Measurements from ENCODE around the gene FGD2. TPM values are rescaled to one million over a fixed set of nuclear protein-coding genes. Genes with fewer than 3 reads are reported as not detected.

Gene FGD2
- total RNA-seq, 2 donors from 2014 or later, result not detected

- H3K9me3 Mint-ChIP-seq, result no peaks in the 10 kb centered on the region
- no peaks in the 10 kb centered on the region for H3K36me3 ChIP-seq (ENCODE audit: control insufficient read depth, insufficient read depth, low read length)
- 73 to 83% methylated on average over 3 of the region's 3 CpGs for WGBS, 2 experiments (ENCODE audit: insufficient coverage in 1 of 2, insufficient read length in 1 of 2)
- peaks cover 4% of the 10 kb centered on the region for H3K4me1 Mint-ChIP-seq
- H3K27ac ChIP-seq (ENCODE audit: low read depth, low read length), result no peak overlapping the region
- H3K4me3 ChIP-seq (ENCODE audit: low read length), result no peak overlapping the region
- no peaks in the 10 kb centered on the region for H3K9me3 ChIP-seq (ENCODE audit: control insufficient read depth, low read length)
- no peak for DNase-seq
- H3K4me1 ChIP-seq (ENCODE audit: control insufficient read depth, insufficient read depth, low read length), result peaks cover 3% of the 10 kb centered on the region
- H3K4me3 Mint-ChIP-seq, result no peak overlapping the region
- H3K9ac ChIP-seq (ENCODE audit: extremely low read depth, low read length, poor library complexity, severe bottlenecking), result no peak overlapping the region
- no peaks in the 10 kb centered on the region for H3K36me3 Mint-ChIP-seq (ENCODE audit: low read depth)
- no peak overlapping the region for H3K27ac Mint-ChIP-seq
- TF ChIP-seq, protein P1, sequence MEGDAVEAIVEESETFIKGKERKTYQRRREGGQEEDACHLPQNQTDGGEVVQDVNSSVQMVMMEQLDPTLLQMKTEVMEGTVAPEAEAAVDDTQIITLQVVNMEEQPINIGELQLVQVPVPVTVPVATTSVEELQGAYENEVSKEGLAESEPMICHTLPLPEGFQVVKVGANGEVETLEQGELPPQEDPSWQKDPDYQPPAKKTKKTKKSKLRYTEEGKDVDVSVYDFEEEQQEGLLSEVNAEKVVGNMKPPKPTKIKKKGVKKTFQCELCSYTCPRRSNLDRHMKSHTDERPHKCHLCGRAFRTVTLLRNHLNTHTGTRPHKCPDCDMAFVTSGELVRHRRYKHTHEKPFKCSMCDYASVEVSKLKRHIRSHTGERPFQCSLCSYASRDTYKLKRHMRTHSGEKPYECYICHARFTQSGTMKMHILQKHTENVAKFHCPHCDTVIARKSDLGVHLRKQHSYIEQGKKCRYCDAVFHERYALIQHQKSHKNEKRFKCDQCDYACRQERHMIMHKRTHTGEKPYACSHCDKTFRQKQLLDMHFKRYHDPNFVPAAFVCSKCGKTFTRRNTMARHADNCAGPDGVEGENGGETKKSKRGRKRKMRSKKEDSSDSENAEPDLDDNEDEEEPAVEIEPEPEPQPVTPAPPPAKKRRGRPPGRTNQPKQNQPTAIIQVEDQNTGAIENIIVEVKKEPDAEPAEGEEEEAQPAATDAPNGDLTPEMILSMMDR (conservative IDR thresholded peaks at IDR 0.05), result no peak
- H3K27me3 ChIP-seq (ENCODE audit: control insufficient read depth, insufficient read depth, low read length, poor library complexity, severe bottlenecking), result no peaks in the 10 kb centered on the region
- no peaks in the 10 kb centered on the region for H3K27me3 Mint-ChIP-seq (ENCODE audit: insufficient read depth)
Measured at GRCh38 chr6:37048403-37048850, 43.0 kb downstream of the FGD2 start.

DNA sequence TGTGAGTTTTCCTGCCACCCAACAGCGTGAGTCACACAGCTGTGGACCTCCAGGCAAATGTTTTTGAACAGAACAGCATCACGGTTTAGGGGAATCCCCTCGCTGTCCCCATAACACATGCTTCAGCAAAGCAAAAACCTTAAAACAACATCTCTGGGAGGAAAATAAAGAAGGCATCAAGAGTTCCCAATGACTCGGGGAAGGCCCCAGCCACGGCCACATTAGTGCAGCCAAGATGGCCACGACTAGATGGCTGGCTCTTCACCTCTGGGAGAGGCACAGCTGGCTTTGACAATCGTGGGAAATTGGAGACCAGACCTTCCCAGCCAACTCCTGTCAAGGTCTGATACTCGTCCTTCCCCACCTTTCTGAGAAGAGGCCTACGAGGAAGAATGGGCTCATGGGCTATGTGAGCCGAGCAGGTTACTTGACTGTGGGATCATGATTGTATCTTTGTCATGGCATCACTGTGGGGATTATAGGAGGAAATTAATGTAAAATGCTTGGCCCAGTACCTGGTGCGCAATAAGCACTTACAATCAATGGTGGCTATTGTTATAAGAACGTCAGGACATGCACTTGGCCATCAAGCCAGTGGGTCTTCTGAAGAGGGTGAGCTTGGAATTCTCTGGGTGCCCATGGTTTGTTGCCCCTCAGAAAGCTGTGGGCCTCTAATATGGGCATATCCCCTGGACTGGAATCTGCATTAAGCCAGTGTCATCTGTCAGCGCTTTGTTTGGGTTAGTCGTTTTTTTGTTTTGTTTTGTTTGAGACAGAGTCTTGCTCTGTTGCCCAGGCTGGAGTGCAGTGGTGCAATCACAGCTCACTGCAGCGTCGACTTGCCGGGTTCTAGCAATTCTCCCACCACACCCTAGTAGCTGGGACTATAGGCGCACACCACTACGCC lies 43.6 kb downstream of the FGD2 start:
- Mint-ChIP-seq H3K9me3 (no peaks in the 10 kb centered on the region), H3K4me1 (peaks cover 4% of the 10 kb centered on the region), H3K27me3 (ENCODE audit: insufficient read depth) (no peaks in the 10 kb centered on the region), H3K27ac (no peak overlapping the region), H3K36me3 (ENCODE audit: low read depth) (no peaks in the 10 kb centered on the region), H3K4me3 (no peak overlapping the region)
- H3K4me1 ChIP-seq (ENCODE audit: control insufficient read depth, insufficient read depth, low read length), result peaks cover 3% of the 10 kb centered on the region
- DNase-seq, result no peak
- H3K9me3 ChIP-seq (ENCODE audit: control insufficient read depth, low read length), result no peaks in the 10 kb centered on the region
- H3K27ac ChIP-seq (ENCODE audit: low read depth, low read length), result no peak overlapping the region
- TF ChIP-seq, protein P1 (conservative IDR thresholded peaks at IDR 0.05), result no peak
- H3K9ac ChIP-seq (ENCODE audit: extremely low read depth, low read length, poor library complexity, severe bottlenecking), result no peak overlapping the region
- 89 to 90% methylated on average over 13 to 19 of the region's 19 CpGs for WGBS, 2 experiments (ENCODE audit: insufficient coverage in 1 of 2, insufficient read length in 1 of 2)
- H3K4me3 ChIP-seq (ENCODE audit: low read length), result no peak overlapping the region
- H3K27me3 ChIP-seq (ENCODE audit: control insufficient read depth, insufficient read depth, low read length, poor library complexity, severe bottlenecking), result no peaks in the 10 kb centered on the region
- no peaks in the 10 kb centered on the region for H3K36me3 ChIP-seq (ENCODE audit: control insufficient read depth, insufficient read depth, low read length)

DNA sequence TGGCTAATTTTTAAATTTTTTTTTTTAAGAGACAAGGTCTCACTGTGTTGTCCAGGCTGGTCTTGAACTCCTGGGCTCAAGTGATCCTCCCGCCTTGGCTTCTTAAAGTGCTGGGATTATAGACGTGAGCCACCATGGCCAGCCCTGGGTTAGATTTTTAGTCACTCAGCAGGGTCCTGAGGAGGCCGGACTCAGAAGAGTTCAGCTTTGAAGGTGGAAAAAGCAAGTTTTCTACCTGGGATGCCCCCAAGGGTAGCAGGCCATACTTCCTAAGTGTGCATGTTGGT lies 44.2 kb downstream of the FGD2 start:
- Histone ChIP-seq H3K4me3 (ENCODE audit: low read length) (no peak overlapping the region), H3K27me3 (ENCODE audit: control insufficient read depth, insufficient read depth, low read length, poor library complexity, severe bottlenecking) (no peaks in the 10 kb centered on the region), H3K9ac (ENCODE audit: extremely low read depth, low read length, poor library complexity, severe bottlenecking) (no peak overlapping the region), H3K9me3 (ENCODE audit: control insufficient read depth, low read length) (no peaks in the 10 kb centered on the region), H3K4me1 (ENCODE audit: control insufficient read depth, insufficient read depth, low read length) (peaks cover 3% of the 10 kb centered on the region), H3K36me3 (ENCODE audit: control insufficient read depth, insufficient read depth, low read length) (no peaks in the 10 kb centered on the region), H3K27ac (ENCODE audit: low read depth, low read length) (no peak overlapping the region)
- Mint-ChIP-seq H3K4me3 (no peak overlapping the region), H3K4me1 (peaks cover 4% of the 10 kb centered on the region), H3K36me3 (ENCODE audit: low read depth) (no peaks in the 10 kb centered on the region), H3K27ac (no peak overlapping the region), H3K9me3 (no peaks in the 10 kb centered on the region), H3K27me3 (ENCODE audit: insufficient read depth) (no peaks in the 10 kb centered on the region)
- 88 to 92% methylated on average over 3 of the region's 3 CpGs for WGBS, 2 experiments (ENCODE audit: insufficient coverage in 1 of 2, insufficient read length in 1 of 2)
- DNase-seq, result no peak
- TF ChIP-seq, protein P1 (conservative IDR thresholded peaks at IDR 0.05), result no peak

All from endodermal cell (in vitro differentiated cells).